HepG2 (cell line): ENCODE data around the gene SERPINF2. TPM values are rescaled to one million over a fixed set of nuclear protein-coding genes. Genes with fewer than 3 reads are reported as not detected.
A peak's percentile ranks its signal among the peaks of the same experiment; 100 is the strongest.

Source experiments
- AGO1 ChIP-seq: fragments of 200-400 bp; formaldehyde crosslinking; IDR thresholded peaks from 2 replicates; pipeline ENCODE4 v1.6.1; 2017; ENCODE audit warnings: mild to moderate bottlenecking, low read depth, low read length, moderate library complexity; ENCODE audit not compliant: poor library complexity, severe bottlenecking
- CEBPG ChIP-seq: IDR thresholded peaks from 2 replicates; pipeline ENCODE4 v1.6.1; 2016
- CREBL2 ChIP-seq: sonication (generic); formaldehyde crosslinking; IDR thresholded peaks from 2 replicates; pipeline ENCODE4 v1.8.1; 2023; ENCODE audit warnings: missing genetic modification reagents, mild to moderate bottlenecking, borderline replicate concordance
- E2F5 ChIP-seq: sonication (generic); formaldehyde crosslinking; conservative IDR thresholded peaks from 2 replicates; pipeline ENCODE4 v1.4.0; 2020; ENCODE audit warnings: missing genetic modification reagents
- IKZF5 ChIP-seq: IDR thresholded peaks from 2 replicates; pipeline ENCODE4 v1.6.1; 2018; ENCODE audit warnings: missing genetic modification reagents, mild to moderate bottlenecking, missing compliant biosample characterization
- MED1 ChIP-seq: sonication (generic); formaldehyde crosslinking; IDR thresholded peaks from 2 replicates; pipeline ENCODE4 v1.4.0; 2020; ENCODE audit warnings: missing genetic modification reagents
- TAF1 ChIP-seq: sonication (generic); formaldehyde crosslinking; IDR thresholded peaks from 2 replicates; pipeline ENCODE4 v1.4.0; 2020; ENCODE audit warnings: missing genetic modification reagents
- ZGPAT ChIP-seq: IDR thresholded peaks from 2 replicates; pipeline ENCODE4 v1.6.1; 2016; ENCODE audit warnings: mild to moderate bottlenecking
- ZNF253 ChIP-seq: sonication (generic); formaldehyde crosslinking; IDR thresholded peaks from 2 replicates; pipeline ENCODE4 v1.8.0; 2022; ENCODE audit warnings: mild to moderate bottlenecking, missing genetic modification reagents, borderline replicate concordance
- ZNF350 ChIP-seq: sonication (generic); formaldehyde crosslinking; IDR thresholded peaks from 2 replicates; pipeline ENCODE4 v1.4.0; 2020; ENCODE audit warnings: mild to moderate bottlenecking, low read depth, missing genetic modification reagents, borderline replicate concordance
- ZNF720 ChIP-seq: sonication (generic); formaldehyde crosslinking; IDR thresholded peaks from 2 replicates; pipeline ENCODE4 v1.4.0; 2020; ENCODE audit warnings: missing genetic modification reagents
- ZSCAN22 ChIP-seq: sonication (generic); formaldehyde crosslinking; IDR thresholded peaks from 2 replicates; pipeline ENCODE4 v1.4.0; 2020; ENCODE audit warnings: mild to moderate bottlenecking, missing genetic modification reagents
- polyA plus RNA-seq, 8 experiments: library from polyadenylated mRNA; depleted of rRNA in 3 of 8; stranded (reverse) in 7 of 8; unstranded in 1 of 8; fragments of >200 nt; fragmentation: Illumina TruSeq in 4 of 8; extraction: Trizol in 4 of 8; gene quantifications; 2 replicates each; pipeline versions ENCODE4 v1.2.1 to v1.2.3, GENCODE V29; 2011 to 2016; ENCODE audit warnings: low read depth in 4 of 8, missing spikeins in 1 of 8, mixed read lengths in 1 of 8; ENCODE audit not compliant: insufficient read depth in 1 of 8
- total RNA-seq, 5 experiments: library from RNA; depleted of rRNA; stranded (reverse); fragments of >200 nt; fragmentation: Illumina TruSeq; extraction: Trizol; gene quantifications; 2 replicates each; pipeline ENCODE4 v1.2.3, GENCODE V29; 2016; ENCODE audit warnings: low read depth in 1 of 5
- TF ChIP-seq, protein P1 (sequence below): sonication (generic); formaldehyde crosslinking; IDR thresholded peaks from 2 replicates; pipeline ENCODE4 v1.4.0; 2020; ENCODE audit warnings: missing genetic modification reagents
- TF ChIP-seq, protein P2 (sequence below): sonication (generic); formaldehyde crosslinking; IDR thresholded peaks from 2 replicates; pipeline ENCODE4 v1.5.0; 2020; ENCODE audit warnings: mild to moderate bottlenecking, missing genetic modification reagents, borderline replicate concordance
- TF ChIP-seq, protein P3 (sequence below): sonication (generic); formaldehyde crosslinking; IDR thresholded peaks from 2 replicates; pipeline ENCODE4 v1.5.0; 2020; ENCODE audit warnings: mild to moderate bottlenecking, missing genetic modification reagents, moderate library complexity
- TF ChIP-seq, protein P4 (sequence below): sonication (generic); formaldehyde crosslinking; IDR thresholded peaks from 2 replicates; pipeline ENCODE4 v1.5.1; 2020; ENCODE audit warnings: missing genetic modification reagents, mild to moderate bottlenecking, borderline replicate concordance

The SERPINF2 gene
- total and polyA plus RNA-seq, 2 of the 13 experiments (the other 11 are each of a cell fraction or from before 2014, with no cell fraction given) = 309 to 548 TPM

DNA sequence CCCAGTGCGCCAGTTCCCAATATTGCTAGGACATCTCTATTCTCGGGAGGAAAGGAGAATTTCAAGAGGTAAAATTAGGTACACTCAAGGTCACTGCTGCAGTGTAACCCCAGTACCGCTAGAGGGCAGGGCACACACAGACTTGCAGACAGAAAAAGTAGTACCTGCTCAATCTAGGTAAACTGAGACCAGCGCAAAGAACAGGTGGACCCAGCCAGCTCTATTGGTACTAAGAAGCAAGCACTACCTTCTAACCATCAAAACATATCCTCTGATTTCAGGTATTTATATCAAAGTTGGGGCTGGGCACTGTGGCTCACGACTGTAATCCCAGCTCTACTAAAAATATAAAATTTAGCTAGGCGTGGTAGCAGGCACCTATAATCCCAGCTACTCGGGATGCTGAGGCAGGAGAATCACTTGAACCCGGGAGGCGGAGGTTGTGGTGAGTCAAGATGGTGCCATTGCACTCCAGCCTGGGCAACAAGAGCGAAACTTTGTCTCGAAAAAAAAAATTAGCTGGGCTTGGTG, 21.8 kb upstream of the SERPINF2 start (continued):
- TF ChIP-seq ZNF350 (CRISPR knock-in tag) (no peak), MED1 (peak; percentile 27; the same call in 1 of the 2 replicates), ZNF253 (no peak), ZNF720 (CRISPR knock-in tag) (no peak), CEBPG (CRISPR knock-in tag) (peak; percentile 7; the same call in 1 of the 2 replicates), TAF1 (CRISPR knock-in tag) (no peak), E2F5 (no peak), ZSCAN22 (CRISPR knock-in tag) (no peak), IKZF5 (CRISPR knock-in tag) (0 out of 2 replicates have a peak, but pooled peaks have one; percentile 27), ZGPAT (CRISPR knock-in tag) (peak; percentile 52), CREBL2 (CRISPR knock-in tag) (no peak), AGO1 (no peak)
- TF ChIP-seq, protein P1, sequence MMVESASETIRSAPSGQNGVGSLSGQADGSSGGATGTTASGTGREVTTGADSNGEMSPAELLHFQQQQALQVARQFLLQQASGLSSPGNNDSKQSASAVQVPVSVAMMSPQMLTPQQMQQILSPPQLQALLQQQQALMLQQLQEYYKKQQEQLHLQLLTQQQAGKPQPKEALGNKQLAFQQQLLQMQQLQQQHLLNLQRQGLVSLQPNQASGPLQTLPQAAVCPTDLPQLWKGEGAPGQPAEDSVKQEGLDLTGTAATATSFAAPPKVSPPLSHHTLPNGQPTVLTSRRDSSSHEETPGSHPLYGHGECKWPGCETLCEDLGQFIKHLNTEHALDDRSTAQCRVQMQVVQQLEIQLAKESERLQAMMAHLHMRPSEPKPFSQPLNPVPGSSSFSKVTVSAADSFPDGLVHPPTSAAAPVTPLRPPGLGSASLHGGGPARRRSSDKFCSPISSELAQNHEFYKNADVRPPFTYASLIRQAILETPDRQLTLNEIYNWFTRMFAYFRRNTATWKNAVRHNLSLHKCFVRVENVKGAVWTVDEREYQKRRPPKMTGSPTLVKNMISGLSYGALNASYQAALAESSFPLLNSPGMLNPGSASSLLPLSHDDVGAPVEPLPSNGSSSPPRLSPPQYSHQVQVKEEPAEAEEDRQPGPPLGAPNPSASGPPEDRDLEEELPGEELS = 0 out of 2 replicates have a peak, but pooled peaks have one; percentile 11
- TF ChIP-seq, protein P2, sequence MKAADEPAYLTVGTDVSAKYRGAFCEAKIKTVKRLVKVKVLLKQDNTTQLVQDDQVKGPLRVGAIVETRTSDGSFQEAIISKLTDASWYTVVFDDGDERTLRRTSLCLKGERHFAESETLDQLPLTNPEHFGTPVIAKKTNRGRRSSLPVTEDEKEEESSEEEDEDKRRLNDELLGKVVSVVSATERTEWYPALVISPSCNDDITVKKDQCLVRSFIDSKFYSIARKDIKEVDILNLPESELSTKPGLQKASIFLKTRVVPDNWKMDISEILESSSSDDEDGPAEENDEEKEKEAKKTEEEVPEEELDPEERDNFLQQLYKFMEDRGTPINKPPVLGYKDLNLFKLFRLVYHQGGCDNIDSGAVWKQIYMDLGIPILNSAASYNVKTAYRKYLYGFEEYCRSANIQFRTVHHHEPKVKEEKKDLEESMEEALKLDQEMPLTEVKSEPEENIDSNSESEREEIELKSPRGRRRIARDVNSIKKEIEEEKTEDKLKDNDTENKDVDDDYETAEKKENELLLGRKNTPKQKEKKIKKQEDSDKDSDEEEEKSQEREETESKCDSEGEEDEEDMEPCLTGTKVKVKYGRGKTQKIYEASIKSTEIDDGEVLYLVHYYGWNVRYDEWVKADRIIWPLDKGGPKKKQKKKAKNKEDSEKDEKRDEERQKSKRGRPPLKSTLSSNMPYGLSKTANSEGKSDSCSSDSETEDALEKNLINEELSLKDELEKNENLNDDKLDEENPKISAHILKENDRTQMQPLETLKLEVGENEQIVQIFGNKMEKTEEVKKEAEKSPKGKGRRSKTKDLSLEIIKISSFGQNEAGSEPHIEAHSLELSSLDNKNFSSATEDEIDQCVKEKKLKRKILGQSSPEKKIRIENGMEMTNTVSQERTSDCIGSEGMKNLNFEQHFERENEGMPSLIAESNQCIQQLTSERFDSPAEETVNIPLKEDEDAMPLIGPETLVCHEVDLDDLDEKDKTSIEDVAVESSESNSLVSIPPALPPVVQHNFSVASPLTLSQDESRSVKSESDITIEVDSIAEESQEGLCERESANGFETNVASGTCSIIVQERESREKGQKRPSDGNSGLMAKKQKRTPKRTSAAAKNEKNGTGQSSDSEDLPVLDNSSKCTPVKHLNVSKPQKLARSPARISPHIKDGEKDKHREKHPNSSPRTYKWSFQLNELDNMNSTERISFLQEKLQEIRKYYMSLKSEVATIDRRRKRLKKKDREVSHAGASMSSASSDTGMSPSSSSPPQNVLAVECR = 0 out of 2 replicates have a peak, but pooled peaks have one; percentile 4
- TF ChIP-seq, protein P3, sequence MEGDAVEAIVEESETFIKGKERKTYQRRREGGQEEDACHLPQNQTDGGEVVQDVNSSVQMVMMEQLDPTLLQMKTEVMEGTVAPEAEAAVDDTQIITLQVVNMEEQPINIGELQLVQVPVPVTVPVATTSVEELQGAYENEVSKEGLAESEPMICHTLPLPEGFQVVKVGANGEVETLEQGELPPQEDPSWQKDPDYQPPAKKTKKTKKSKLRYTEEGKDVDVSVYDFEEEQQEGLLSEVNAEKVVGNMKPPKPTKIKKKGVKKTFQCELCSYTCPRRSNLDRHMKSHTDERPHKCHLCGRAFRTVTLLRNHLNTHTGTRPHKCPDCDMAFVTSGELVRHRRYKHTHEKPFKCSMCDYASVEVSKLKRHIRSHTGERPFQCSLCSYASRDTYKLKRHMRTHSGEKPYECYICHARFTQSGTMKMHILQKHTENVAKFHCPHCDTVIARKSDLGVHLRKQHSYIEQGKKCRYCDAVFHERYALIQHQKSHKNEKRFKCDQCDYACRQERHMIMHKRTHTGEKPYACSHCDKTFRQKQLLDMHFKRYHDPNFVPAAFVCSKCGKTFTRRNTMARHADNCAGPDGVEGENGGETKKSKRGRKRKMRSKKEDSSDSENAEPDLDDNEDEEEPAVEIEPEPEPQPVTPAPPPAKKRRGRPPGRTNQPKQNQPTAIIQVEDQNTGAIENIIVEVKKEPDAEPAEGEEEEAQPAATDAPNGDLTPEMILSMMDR (CRISPR knock-in tag) = peak; percentile 92
- TF ChIP-seq, protein P4, sequence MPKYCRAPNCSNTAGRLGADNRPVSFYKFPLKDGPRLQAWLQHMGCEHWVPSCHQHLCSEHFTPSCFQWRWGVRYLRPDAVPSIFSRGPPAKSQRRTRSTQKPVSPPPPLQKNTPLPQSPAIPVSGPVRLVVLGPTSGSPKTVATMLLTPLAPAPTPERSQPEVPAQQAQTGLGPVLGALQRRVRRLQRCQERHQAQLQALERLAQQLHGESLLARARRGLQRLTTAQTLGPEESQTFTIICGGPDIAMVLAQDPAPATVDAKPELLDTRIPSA (CRISPR knock-in tag) = no peak
